ENCODE measurements around the gene C9orf43.
A peak's percentile ranks its signal among the peaks of the same experiment; 100 is the strongest.
"Not testable (repeated sequence)": the region's sequence is repeated elsewhere in the genome, so short reads cannot be mapped to it uniquely, and the experiment has no call there.

C9orf43 gene

DNA sequence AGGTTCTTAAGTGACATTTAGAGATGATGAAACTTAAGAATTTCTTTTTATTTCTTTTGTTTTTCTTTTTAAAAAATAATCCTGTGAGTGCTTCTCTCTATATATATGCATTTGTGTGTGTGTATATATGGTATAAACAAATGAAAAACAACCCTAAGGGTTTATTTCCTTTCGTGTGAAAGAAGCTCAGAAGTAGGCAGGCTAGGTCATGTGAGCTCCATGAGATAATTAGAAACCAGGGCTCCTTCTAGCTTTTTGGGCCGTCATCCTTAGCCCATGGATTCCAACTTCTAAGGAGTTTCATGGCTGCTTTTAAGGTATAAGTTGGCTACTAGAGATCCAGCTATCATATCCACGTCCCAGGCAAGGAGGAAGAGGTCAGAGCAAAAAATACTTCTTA, 11.2 kb downstream of the C9orf43 start:
- FAIRE-seq, result no peak

DNA sequence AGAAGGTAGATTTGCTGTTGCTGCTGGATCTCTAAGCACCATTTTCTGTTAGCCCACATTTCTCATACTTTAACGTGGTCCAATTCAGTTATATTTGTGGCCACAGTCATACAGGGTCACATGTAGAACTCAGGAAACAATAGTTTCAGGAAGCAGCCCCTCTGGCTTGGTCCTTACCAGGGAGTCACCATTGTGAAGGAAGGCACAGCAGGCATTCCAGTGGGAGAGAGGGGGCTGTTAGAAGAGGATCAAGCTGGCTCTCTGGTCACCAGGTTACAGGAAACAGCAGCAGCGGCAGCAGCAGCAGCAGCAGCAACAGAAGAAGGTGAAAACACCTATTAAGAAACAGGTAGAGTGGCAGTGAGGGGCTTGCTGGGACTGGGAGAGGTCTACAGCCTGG, 14.5 kb downstream of the C9orf43 start:
- FAIRE-seq, result no peak

DNA sequence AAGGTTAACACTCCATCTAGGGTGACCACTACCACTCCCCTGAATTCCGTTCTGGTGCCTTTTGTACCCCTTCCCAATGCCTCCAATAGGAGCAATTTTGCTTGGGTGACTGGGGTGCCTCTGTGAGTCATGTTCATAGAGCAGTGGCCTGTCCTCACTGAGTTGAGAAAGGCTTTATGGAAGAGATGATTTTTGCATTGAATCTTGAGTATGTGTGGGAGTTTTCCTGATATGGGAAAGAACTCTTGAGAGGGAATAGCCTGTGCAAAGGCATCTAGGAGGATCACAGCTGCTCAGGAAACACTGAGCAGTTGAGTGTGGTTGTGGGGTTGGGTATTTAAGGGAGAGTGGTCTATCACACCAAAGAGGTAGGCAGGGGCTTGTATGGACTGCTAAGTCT, 16.2 kb downstream of the C9orf43 start:
- no peak for FAIRE-seq

DNA sequence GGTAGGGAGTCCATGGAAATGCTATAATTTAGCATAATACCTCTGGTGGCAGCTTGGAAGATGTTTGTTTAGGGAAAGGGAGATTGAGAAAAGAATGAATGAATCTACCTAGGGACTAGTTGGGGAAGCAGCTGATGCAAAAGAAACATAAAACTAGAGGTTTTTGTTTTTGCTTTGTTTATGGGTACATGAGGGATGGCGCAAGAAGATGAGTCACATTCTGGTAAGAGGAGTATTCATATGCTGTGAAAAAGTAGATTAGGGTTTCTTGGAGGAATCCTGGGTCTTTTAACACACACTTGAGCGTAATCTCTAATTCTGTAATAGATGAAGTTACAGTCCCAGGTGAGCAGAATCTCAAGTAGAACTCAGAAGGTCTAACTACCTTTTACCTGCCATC, 17.1 kb downstream of the C9orf43 start:
- no peak for FAIRE-seq

DNA sequence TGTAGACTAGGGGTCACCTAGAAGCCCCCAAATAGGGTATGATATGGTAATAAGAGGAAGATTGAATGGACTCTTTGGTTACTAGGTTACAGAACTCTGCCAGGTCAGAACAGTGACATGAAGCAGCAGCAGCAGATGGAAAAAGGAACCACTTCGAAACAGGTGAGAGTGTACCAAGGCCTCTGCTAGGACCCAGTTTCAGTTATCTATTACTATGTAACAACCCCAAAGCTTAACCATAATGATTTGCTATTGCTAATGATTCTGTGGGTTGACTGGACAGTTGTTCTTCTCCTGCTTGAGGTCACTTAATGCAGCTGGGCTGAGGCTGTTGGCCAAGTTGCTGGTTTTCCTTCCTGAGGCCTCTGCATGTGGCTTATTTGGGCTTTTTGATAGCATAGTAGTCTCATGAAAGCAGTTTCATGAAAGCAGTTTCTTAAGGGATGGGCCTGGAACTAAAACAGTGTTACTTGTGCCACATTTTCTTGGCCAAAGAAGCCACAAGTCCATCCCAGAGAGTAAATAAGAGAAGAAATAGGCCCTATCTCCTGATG, 17.6 kb downstream of the C9orf43 start:
- FAIRE-seq, result no peak

DNA sequence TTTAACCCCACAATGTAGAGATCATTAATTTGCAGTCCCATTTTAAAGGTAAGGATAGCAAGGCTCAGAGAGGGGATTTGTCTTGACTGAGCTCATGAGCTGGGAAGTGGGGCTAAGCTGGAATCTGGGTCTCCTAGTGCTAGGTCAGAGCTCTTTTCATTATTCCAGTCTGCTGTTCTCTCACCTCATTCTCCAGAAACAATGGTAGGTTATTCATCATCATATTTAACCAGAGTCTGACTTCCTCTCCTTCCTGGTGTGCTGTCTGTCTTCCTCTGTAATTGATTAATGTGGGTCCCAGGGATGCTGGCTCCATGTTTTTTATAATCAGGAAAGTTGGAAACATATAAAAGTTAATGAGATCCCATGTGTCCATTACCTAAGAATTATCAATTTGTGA, 20.6 kb downstream of the C9orf43 start:
- FAIRE-seq, result no peak

DNA sequence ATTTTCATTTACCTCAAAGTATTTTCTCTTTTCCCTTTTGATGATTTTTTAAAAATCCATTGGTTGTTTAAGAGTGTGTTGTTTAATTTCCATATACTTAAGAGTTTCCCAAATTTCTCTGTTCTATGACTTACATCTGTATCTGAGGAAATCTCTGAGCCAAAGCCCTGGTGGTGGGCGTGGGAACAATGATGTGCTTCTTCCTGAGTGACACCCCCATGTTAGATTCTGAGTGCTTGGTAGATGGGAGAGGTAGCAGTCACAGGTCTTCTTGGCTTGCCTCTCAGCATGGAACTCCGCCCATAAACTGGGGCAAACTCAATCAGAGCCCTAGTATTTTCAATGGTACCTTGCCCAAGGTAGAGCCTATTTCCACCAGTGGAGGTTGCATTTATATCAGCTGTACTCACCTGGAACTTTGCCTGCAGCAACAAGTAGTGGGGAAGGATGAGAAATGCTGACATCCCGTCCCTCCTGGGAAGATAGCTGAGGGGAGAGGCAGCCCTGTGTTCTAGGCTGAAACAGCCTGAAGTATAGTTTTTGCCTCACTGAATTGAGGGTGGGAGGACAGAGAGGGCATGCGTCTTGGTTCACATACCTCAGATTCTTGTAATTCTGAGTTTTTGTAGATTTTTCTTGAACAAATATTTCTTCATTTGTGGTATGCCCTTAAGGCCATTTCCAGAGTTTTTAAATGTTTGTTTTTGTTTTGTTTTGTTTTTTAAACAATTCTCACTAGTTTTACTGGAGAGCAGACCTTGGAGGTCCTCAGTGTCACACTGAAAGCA, 26.4 kb downstream of the C9orf43 start:
- no peak for FAIRE-seq

DNA sequence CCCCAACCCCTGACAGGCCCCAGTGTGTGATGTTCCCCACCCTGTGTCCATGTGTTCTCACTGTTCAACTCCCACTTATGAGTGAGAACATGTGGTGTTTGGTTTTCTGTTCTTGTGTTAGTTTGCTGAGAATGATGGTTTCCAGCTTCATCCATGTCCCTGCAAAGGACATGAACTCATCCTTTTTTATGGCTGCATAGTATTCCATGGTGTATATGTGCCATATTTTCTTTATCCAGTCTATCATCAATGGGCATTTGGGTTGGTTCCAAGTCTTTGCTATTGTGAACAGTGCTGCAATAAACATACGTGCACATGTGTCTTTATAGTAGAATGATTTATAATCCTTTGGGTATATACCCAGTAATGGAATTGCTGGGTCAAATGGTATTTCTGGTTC, 27.2 kb downstream of the C9orf43 start:
- FAIRE-seq, result not testable (repeated sequence)

DNA sequence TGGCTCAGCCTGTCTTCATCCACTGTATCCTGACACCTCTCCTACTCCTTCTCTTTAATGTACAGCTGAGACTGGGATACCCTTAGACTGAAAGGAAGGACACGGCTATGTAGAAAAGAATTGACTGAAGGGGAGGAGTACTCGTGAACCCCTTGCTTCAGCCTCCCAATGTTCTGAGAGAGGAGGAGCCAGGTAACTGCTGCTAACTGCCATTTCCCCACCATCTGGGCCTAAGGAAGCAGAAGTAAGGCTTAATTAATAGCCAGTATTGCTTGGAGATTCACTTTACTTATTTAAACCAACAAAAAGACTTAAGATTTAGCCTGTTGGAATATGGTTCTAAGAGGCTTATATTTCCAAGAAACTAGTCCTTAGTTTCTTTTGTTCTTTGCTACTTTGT, 34.2 kb downstream of the C9orf43 start:
- FAIRE-seq, result no peak

DNA sequence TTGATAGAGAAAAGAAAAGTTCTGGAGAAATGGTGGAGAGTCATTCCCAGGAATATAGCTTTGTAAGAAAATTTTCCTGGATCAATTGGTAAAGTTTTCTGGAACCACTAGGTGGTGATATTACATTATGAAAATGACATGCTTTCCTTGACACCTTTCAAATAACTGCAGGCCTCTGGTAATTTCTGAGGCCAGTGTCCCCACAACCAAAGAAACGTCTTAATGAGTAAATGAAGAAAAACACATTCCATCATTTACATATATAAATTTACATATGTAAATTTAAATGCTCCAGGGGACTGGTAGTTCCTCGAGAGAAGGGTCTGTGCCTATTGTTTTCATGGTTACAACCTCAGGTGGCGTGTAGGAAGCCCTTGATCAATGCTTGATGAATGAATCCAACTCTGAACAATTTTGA, 35.8 kb downstream of the C9orf43 start:
- peak; percentile 97 for FAIRE-seq

DNA sequence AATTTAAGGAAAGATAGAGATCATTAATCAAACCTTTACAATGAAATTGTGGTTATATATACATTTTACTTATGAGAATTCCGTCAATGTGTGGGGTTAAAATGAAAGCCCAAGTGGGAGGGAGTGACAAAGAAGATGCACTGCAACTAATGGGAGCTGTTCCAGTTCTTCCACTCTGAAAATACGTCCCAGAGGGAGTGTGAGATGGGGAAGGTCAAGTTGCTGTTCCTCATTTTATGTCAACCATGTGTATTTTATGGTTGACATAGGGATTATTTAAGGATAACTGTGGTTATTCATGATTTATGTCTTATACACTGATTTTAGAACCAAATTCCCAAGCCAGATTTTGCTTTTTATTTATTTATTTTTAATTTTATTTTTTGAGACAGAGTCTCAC, 38.8 kb downstream of the C9orf43 start:
- FAIRE-seq, result no peak

DNA sequence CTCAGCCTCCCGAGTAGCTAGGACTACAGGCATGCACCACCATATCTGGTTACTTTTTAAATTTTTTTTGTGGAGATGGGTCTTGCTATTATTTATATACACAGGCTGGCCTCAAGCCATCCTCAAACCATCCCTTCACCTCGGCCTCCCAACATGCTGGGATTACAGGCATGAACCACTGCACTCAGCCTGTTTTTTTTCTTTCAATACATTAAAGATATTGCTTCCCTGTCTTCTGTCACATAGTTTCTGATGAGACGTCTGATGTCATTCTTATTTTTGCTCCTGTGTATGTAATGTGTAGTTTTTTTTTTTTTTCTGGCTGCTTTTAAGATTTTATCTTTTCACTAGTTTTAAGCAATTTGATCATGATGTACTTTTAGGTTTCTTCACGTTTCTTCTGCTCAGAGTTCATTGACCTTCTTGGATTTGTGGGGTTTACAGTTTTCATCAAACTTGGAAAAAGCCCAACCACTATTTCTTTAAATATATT, 41.6 kb downstream of the C9orf43 start:
- FAIRE-seq, result no peak

DNA sequence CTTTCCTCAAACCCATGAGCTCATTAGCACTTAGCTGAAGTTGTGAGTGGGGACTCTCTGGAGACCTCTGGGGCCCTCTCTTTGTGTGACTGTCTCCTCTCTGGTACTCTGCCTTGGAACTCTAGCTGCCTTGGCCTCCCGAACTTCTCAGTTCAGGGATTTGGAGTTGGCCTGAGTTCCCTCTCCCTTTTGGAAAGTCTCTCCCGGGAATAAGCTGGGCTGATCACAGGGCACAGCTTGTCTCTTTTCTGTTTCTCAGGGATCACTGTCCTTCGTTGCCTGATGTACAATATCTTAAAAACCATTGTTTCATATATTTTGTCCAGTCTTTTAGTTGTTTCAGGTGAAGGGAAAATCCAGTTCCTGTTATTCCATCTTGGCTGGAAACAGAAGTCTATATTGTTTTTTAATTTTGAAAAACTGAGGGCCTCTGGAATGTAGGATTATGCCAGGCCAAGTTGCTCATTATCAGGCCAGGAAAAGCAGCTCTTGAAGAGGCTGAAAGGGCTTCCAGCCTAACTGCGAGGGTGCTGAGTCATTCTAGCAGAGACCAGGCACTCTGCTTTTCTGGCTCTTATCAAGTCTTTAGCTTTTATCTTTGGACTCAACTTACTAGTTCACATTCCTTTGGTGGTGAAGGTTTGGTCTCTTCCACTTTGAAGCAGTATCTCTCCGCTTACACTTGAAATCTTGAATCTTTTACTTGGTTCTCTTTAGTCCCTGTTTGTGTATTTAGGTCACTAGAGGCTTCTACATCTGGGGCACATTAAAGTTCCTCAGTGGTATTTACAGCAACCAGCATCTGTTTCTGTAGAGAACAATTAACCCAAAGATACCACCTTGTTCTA, 44.6 kb downstream of the C9orf43 start:
- FAIRE-seq, result no peak

DNA sequence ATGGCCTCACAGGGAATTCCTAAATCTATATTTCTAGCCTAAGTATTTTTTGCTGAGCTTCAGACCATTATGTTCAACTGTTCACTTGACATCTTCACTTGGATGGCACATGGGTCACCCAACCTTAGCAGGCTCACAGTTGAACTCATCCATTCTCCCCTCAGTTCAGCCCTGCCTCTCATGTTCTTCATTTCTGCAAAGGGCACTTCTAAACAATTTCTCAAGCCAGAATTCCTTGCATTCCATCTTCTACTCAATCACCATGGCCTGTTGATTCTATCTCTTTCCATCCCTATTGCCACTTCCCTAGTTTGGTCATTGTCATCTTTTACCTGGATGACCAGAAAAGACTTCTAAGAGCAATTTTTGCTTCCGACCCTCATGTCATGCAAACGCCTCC, 45.7 kb downstream of the C9orf43 start:
- no peak for FAIRE-seq

DNA sequence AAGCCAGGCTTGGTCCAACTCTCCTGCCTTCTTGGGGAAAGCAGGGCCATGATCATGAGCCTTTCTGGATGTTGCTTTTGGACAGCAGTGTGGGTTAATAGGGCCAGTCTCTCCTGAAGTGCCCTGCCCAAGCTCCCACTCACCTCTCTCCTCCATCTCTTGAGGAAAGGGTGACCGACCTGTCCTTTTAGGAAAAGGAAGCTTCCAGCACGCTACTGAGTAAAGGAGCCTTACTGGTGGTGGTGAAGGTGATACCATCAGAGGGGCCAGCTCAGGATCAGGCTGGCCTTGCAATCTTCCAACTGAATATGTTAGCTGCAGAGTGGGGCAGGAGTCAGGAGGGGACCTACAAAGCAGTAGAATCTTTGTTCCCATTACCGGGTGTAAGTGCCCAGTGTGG, 50.7 kb downstream of the C9orf43 start:
- FAIRE-seq, result no peak

DNA sequence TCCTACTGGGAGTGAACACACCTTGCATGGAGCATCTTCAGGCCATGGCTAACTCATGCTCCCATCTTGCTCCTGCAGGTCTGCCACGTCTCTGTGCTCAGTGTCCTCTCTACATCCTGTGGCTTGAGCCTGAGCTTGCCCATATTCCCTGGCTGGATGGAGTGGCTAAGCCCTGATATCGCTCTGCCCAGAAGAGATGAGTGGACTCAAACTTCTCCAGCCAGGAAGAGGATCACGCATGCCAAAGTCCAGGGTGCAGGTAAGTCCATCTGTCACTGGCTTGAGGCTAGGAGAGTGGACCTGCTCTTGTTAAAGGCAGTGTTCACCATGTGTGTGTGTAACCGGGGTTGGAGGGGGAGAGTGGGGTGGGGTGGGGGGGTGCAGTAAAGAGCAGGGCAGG, 51.4 kb downstream of the C9orf43 start:
- no peak for FAIRE-seq

DNA sequence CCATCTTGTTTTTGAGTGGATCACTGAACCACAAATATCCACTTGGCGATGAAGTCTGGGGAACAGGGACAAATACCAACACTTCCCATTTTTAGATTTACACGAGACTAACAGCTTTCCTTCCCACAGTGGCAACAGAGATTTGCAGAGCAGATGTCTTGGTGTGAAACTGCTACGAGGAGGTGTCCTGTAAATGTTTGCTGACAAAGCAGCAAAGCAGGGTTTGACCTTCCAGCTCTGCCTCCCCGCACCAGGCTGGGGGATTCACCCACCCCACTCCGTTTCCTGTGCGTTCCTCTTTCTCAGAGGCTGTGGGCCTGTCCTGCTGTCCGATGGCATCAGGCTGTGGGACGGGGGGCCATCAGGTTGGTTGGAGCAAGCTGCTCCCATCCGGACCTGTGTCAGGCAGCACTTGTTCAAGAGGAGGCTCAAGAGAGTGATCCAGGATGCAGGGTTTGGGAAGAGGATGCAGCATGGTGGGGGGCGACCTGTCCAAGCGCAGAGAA, 52.3 kb downstream of the C9orf43 start:
- FAIRE-seq, result no peak

DNA sequence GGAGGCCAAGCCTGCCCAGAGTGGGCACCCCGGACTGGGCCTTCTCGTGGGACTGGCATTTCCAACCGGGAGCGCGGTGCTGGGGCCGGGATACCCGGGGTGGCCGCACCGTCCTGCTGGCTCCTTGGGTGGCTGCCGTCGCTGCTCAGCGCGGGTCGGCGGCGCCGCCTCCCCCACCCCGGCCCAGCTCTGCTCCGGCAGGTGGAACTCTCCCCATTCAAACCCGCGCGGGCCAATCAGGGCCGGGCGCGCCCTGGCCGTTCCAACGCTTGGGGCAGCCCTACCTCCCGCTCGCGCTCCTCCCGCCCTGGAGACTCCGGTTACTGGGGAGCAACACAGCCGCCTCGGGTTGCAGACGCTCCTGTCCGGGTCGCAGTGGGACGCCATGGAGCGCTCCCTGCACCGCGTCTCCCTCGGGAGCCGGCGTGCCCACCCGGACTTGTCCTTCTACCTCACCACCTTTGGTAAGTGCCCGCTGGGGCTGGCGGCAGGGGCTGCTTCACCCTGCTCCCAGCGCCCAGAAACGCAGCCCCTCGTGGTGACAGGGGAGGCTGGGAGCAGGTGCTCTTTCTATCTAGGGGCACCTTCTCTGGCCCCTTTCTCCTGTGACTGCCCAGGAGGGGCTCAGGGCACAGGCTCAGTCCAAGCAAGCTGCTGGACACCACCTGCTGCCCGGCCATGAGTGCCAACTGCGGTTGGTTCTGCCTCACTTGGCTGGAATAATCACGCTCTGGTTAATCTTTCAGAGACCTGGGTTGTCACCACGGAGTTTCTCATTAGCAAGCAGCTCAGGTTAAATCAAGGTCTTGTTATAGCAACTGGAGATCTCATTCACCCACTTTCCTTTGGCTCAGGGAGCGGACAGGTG, 53.1 kb downstream of the C9orf43 start, which contains the start of gene RGS3:
TSS of gene RGS3 (plus strand) at position 310 of the 868 bp plus-strand sequence. CDS start at position 386, 76 bp downstream.
- FAIRE-seq, result peak; percentile 21

DNA sequence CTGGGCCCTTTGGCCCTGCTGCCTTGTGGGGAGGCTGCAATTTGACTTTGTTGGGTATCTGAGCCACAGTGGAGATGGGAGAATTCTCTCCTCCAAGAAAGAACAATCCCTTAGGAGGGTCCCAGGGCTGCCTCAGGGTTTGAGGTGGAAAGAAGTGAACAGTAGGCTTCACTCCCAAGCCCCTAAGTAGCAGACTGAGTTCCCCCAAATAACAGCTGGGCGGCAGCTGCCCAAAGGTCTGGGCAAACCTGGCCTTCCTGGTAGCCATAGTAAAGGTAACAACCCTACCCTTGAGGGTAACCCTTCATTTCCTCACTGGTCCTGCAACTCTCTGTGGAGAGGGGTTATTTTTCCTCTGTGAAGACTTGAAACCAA, 53.7 kb downstream of the C9orf43 start:
- FAIRE-seq, result no peak

DNA sequence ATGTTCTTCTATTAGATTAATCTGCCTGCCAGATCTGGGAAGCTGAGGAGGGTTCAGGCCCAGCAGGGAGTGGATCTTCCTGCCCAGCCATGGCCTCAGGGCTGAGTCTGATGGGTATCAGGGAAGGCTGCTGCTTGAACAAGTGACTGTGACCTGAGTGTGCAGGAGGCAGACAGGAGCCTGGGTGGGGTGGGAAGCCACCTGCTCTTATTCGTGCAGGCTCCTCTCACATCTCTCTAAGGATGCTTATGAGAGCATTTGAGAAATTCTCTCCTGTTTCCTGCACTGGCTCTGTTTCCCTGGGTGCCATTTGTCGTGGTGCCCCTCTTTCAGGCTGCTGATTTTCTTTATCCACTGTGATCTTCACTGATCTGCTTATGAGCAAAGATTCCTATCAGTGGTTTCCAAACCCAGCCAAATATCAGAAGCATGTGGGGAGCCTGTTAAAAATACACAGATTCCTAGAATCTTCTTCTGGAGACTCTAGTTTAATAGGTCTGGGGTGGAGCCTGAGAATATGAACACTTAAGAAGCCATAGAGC, 55.1 kb downstream of the C9orf43 start:
- FAIRE-seq, result no peak

DNA sequence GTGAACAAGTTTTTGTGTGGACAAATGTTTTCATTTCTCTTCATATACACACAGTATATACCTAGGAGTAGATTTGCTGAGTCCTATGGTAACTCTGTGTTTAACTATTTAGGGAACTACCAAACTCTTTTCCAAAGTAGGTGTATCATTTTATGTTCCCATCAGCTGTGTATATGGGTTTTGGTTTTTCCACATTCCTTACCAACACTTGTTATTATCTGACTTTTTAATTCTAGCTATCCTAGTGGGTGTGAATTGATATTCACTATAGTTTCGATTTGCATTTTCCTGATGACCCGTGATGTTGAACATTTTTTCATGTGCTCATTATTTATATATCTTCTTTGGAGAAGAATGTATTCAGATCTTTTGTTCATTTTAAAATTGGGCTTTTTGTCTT, 56.6 kb downstream of the C9orf43 start:
- no peak for FAIRE-seq

Measured in islet of Langerhans (tissue), 1 donor.